Raji (cell line): ENCODE measurements around the gene SLC39A13.

Experiments
- POLR2A ChIP-seq: IDR thresholded peaks from 2 replicates; pipeline ENCODE4 v1.6.1; 2011; ENCODE audit warnings: low read depth, low read length, control low read depth; ENCODE audit not compliant: insufficient read depth

The SLC39A13 gene

DNA sequence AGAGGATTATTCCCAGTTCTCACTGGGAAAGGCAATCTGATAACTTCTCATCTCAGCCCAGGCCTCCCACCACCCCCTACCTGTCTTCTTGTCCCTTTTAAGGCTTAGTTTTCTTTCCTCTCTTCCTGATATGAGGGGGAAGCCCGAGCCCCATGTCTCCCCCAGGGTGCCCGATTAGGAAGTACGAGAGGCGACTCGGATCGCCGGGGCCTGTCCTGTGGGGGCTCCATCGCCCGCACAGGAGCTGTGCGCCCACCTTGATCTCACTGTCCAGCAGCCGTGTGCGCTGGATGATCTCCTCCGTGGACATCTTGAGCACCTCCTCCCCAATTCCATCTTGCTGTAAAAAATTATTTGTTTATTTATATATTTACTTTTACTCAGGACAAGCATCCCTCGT lies 17.2 kb downstream of the SLC39A13 start:
- no peak for TF ChIP-seq POLR2A

DNA sequence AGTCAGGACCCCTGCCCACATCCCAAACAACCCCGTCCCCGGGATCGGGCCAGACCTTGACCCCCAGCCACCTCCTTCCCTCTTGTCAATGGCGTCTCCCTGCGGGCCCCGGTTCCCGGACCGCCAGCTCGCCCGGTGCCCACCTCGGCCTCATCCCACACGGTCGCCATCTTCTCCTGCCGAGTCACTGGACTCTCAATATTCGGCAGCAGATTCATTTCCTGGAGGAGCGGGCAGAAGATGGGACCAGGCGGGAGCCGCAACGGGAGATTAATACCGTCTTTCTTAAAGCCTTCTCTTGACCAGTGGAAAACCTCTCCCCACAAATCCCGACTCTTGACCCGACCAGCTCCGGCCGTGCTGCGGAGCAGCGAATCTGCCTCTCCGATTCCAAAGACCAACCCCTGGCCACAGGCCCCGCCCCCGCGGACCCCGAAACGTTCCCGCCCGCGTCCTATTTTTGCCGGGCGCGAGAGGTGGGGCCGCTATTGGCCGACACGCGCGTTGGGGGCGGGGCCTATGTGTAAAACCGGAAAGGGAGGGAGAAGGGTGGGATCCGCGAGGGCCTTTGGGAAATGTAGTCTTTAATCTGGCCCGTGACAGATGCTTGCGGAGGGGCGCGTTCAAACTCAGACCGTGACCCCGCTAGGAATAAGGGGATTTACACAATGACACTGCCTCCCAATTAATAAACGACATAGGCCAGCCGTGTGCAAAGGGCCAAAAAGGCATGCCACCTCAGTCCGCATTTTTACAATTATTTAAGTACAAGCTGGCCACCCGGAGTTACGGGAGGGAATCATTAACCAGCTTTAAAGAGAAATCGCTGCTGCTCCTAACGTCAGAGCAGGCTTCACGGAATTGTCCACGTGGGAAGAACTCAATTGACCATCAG lies 17.9 kb downstream of the SLC39A13 start, which contains the start of gene PSMC3:
TSS of gene PSMC3 (minus strand) at position 378 of the 895 bp plus-strand sequence. CDS start at position 218, 160 bp downstream.
- peak; percentile 63 for TF ChIP-seq POLR2A

DNA sequence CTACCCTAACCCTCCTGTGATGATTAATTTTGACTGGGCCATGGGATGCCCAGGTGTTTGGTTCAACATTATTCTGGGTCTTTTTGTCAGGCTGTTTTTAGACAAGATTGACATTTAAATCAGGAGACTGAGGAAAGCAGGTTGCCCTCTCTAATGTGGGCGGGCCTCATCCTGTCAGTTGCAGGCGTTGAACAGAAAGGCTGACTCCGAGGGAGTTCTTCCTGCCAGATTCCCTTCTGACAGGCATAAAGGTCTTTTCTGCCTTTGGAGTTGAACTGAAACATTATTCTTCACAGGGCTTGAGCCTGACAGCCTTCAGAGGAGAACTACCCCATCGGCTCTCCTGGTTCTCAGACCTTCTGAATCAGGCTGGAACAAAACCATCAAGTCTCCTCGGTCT lies 22.1 kb downstream of the SLC39A13 start:
- TF ChIP-seq POLR2A = no peak

DNA sequence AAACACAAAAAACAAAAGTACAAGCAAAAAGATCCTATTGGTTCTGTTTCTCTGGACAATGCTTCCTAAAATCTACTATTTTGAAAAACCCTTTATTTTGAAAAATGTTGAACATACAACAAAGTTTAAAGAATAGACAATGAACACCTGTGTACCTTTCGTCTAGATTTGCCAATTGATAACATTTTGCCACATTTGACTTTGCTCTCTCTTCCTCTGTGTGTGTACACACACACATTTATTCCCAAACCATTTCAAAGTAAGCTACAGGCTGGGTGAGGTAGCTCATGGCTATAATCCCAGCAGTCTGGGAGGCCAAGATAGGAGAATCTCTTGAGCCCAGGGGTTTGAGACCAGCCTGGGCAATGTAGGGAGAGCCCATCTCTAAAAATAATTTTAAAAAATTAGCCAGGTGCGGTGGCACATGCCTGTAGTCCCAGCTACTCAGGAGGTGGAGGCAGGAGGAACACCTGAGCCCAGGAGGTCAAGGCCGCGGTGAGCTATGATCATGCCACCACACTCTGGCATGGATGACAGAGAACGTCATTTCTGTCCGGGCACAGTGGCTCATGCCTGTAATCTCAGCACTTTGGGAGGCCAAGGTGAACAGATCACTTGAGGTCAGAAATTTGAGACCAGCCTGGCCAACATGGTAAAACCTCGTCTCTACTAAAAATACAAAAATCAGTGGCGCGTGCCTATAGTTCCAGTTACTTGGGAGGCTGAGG lies 23.1 kb downstream of the SLC39A13 start:
- no peak for TF ChIP-seq POLR2A

DNA sequence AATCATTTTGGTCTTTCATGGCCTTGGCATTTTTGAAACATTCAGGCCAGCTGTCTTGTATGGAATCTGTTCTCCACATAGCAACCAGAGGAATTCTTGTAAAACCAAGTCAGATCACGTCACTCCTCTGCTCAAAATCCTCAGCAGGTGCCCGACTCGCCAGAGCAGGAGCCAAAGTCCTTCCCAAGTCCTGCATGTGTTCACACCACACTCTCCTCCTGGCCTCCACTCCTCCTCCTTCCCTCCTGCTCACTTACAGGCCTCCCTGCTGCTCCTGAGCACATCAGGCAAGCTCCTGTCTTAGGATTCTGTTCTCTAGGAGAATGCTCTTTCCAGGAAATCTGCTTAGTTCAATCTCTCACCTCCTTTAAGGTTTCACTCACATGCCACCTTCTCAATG lies 24.8 kb downstream of the SLC39A13 start:
- no peak for TF ChIP-seq POLR2A

DNA sequence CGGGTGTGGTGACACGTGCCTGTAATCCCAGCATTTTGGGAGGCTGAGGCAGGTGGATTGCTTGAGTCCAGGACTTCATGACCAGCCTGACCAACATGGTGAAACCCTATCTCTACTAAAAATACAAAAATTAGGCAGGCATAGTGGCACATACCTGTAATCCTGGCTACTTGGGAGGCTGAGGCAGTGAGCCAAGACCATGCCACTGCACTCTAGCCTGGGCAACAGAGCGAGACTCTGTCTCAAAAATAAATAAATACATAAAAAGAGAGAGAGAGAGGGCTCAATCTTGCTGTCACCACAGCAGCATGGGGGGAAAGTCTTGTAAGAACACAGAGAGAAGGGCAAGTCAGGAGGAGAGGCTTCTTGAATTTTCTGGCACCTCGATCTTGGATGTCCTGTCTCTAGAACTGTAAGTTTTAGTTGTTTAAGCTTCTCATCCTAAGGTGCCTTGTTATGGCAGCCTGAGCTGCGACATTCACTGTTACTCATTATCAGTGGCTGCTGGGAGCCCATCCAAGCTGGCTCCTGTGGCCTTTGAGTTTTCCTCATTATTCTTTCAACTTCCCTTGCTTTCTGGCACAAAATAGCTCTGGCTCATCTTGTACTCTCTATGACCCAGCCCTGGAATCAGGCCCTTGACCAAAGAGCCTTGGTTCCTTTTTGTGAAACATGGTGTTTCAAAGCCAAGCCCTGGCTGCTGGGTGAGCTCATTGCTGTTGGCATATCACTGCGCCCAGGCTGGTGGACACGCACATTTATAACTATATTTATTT lies 25.8 kb downstream of the SLC39A13 start:
- no peak for TF ChIP-seq POLR2A

DNA sequence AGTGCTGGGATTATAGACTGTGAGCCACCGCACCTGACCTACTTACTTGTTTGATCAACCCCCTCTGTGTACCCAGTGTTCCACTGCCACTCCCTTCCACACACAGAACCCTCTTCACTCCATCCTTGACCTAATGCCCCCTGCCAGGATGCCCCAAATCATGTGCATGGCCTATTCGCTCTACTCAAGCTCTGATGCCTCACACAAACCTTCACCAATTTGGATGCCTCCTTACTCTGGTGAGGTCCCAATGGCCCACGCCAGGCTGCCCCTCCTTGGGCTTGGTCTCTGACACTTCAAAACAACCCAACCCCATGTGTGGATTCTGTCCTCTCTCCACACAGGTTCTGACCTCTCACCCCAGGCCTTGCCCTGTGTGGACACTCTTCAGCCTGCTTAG lies 27.3 kb downstream of the SLC39A13 start:
- TF ChIP-seq POLR2A = no peak

DNA sequence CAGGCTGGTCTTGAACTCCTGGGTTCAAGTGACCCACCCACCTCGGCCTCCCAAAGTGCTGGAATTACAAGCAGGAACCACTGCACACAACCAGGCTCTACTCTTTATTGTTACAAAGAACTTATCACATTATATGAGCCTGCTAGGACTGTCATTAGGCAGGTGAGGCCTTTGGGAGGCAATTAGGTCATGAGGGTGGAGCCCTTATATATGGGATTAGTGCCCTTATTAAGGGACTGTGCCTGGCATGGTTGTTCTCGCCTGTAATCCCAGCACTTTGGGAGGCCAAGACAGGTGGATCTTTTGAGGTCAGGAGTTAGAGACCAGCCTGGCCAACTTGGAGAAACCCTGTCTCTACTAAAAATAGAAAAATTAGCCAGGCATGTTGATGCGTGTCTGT lies 28.3 kb downstream of the SLC39A13 start:
- TF ChIP-seq POLR2A = no peak

DNA sequence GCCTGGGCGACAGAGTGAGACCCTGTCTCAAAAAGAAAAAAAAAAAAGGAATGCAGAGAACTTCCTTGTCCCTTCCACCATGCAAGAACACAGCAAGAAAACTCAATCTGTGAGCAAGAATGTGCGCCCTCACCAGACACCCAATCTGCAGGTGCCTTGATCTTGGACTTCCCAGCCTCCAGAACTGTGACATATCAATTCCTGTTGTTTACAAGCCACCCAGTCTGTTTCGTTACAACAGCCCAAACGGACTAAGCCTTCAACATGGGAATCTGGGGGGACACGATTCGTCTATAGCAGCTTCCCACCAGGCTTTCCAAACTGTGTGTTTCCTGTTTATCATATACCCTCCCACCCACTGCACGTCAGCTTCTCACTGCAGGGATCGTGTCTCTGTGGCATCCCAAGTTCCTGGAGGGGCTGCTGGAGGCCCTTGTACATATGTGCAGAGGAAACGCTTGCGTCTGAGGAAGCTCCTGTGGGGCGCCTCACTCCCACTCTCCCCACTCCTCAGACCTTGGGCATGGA lies 28.9 kb downstream of the SLC39A13 start:
- no peak for TF ChIP-seq POLR2A

DNA sequence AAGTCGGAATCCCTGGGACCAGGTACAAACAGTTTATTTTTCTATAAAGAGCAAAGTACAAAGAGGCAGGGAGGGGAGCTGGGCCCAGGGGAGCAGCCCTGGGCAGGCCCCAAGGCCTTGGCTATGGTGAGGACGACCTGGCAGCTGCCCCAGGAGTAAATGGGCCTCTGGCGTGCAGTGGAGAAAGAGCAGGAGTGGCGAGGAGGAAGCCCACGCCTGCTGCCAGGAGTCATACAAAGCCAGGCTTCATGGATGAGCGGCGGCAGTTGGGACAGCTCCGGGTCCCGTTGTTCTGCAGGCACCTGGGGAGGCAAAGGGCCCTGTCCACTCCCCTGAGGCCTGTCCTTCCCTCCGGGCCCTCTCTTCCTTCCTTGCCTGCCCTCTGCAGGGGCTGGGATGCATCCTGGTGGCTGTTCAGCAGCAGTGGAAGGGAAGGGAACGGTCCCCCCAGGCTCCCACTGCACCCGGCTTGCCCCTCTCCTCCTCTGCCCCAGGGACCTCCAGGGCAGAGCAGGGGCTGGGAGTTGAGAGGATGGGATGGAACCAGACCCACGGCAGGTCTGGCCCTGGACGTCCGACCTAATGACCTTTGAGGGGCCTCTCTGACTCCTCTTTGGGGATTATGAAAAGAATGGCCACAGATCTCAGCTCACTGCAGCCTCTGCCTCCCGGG lies 29.5 kb downstream of the SLC39A13 start:
- TF ChIP-seq POLR2A = no peak

DNA sequence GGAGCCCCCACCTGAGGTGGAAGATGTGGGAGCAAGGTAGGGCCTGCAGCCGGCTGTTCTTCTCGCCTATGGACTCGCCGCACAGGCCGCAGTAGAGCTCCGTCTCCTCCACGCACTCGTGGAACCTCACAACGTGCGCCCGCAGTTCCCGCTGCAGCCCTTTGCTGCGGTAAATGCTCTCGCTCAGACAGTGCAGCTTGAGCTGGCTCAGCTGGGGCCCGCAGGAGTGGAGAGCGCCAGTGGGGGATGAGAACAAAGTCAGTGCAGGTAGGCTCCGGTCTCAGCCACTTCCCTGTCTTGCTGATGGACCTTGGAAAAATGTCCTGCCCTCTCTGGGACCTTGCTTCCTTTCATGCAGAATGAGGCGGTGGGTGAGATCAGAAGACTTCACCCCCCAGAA lies 30.3 kb downstream of the SLC39A13 start:
- no peak for TF ChIP-seq POLR2A

DNA sequence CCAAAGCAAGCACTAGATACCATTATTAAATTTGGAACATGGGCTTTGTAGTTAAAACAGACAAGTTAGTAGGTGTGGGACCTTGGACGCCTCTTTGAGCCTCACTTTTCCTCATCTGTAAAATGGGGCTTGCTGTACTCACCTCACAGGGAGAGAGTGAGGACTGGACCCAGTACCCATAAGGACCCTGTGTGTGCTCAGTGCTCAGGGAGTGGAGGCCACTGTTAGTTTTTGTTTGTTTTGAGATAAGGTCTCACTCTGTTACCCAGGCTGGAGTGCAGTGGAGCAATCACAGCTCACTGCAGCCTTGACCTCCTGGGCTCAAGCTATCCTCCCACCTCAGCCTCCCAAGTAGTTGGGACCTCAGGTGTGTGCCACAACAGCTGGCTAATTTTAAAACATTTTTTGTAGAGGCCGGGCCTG lies 31.7 kb downstream of the SLC39A13 start:
- TF ChIP-seq POLR2A = no peak

DNA sequence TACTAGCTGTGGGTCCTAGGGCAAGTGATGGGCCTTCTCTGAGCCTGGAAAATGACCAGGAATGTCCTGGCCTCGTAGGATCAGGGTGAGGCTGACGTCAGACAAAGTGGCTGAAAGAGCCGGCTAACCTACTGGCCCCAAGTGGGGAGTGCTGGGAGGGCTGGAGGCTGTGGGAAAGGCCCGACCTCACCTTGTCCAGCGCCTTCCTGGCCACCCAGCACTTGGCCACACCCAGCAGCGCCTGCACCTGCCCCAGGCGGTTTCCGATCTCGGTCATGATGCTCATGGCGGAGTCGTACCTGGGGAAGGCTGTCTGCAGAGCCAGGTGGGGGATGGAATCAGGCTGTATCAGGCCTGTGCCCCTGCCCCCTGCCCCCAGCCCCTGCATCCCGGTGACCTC lies 33.0 kb downstream of the SLC39A13 start:
- TF ChIP-seq POLR2A = no peak

DNA sequence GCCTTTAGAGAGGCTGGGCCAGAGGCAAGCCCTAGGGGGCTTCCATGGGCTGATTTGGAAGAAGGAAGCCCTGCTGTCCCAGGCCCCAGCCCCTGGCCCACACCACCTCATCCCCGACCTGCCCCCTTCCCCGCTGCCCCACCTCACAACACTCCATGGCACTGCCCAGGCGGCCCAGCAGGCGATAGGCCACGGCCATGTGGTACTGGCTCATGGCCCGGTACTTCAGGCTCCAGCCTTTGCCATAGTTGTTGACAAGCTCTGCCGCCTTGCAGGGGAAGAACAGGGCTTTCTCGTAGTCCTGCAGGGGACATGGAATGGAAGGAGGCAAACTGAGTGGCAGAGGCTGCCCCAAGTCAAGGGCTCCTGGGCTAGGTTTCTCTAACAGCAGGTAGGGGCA lies 34.1 kb downstream of the SLC39A13 start:
- no peak for TF ChIP-seq POLR2A

DNA sequence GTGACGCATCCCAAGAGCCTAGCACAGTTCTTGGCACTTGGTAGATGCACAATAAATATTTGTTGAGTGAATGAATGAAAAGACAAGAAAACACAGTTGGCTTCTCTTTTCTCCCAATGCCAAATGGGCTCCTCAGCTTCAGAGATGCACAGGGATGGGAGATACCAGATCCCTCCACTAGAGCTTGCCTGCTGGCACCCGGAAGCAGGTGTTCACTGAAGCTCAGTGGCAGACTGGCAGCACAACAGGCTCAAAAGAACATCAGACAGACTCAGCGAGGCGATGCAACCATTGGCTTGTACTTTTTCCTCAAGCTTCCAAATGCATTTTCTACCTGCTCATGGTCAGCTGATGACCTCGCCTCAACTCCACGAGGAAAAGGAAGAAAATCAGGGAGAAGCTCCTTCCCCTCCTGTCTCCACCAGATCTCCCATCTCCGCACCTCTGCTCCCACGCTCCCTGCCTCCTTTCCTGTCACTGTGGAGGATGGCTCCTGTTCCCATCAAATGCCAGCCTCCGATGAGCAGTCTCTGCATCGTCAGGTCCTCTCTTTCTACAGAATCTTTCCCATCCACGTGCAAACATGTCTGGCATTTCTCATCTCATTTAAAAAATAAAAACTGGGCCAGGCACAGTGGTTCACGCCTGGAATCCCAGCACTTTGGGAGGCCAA lies 34.8 kb downstream of the SLC39A13 start:
- TF ChIP-seq POLR2A = no peak

DNA sequence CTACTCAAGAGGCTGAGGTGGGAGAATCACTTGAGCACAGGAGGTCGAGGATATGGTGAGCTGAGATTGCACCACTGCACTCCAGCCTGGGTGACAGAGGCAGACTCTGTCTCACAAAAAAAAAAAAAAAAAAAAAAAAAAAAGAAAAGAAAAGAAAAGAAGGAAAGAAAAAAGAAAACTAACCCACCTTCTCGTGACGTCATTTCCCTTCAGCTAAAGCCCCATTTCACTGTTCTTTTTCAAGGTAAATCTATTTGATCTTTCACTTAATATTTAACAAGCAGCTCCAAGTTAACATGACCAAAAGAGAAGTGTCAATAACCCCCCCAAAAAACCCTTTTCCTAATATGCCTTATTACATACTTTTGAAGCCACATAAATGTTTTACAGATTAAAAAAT lies 35.4 kb downstream of the SLC39A13 start:
- no peak for TF ChIP-seq POLR2A
